GM18867 (cell line): ENCODE measurements around the gene CAP2.
A peak's percentile ranks its signal among the peaks of the same experiment; 100 is the strongest.

ENCODE experiments used
- ATAC-seq: cut with Tn5 transposase; IDR thresholded peaks from one replicate; pipeline ENCODE4 v1.9.1; 2021; ENCODE audit warnings: mild to moderate bottlenecking, moderate library complexity; ENCODE audit not compliant: unreplicated experiment

CAP2 gene

GRCh38 chr6:17473554-17473953 lies 80.2 kb downstream of the CAP2 start:
- no peak for ATAC-seq

GRCh38 chr6:17474289-17474688 lies 80.9 kb downstream of the CAP2 start:
- no peak for ATAC-seq

GRCh38 chr6:17475606-17476244 lies 82.3 kb downstream of the CAP2 start:
- no peak for ATAC-seq

- ATAC-seq = no peak
These were observed 83.1 kb downstream of the CAP2 start for GRCh38 chr6:17476511-17476910.

- ATAC-seq = no peak
These were observed 84.0 kb downstream of the CAP2 start for GRCh38 chr6:17477356-17477755.

- no peak for ATAC-seq
These were observed 85.0 kb downstream of the CAP2 start for GRCh38 chr6:17478223-17478907.

- no peak for ATAC-seq
These were observed 85.6 kb downstream of the CAP2 start for GRCh38 chr6:17478946-17479345.

- no peak for ATAC-seq
These were observed 87.1 kb downstream of the CAP2 start for GRCh38 chr6:17480476-17480875.

GRCh38 chr6:17482711-17483110 lies 89.3 kb downstream of the CAP2 start:
- ATAC-seq = no peak

GRCh38 chr6:17483391-17484016 lies 90.1 kb downstream of the CAP2 start:
- no peak for ATAC-seq

- no peak for ATAC-seq
These were observed 90.9 kb downstream of the CAP2 start for GRCh38 chr6:17484201-17484849.

GRCh38 chr6:17485181-17485580 lies 91.8 kb downstream of the CAP2 start:
- ATAC-seq = no peak

GRCh38 chr6:17485946-17486345 lies 92.6 kb downstream of the CAP2 start:
- no peak for ATAC-seq

- no peak for ATAC-seq
These were observed 93.3 kb downstream of the CAP2 start for GRCh38 chr6:17486680-17487079.

- peak; percentile 69 for ATAC-seq
These were observed 97.3 kb downstream of the CAP2 start for GRCh38 chr6:17490724-17491123.

- ATAC-seq = no peak
These were observed 98.2 kb downstream of the CAP2 start for GRCh38 chr6:17491416-17492142.

GRCh38 chr6:17492350-17492749 lies 99.0 kb downstream of the CAP2 start:
- ATAC-seq = no peak

GRCh38 chr6:17493286-17493685 lies 99.9 kb downstream of the CAP2 start:
- no peak for ATAC-seq

- no peak for ATAC-seq
These were observed 100.8 kb downstream of the CAP2 start for GRCh38 chr6:17494177-17494576.

- ATAC-seq = no peak
These were observed 101.5 kb downstream of the CAP2 start for GRCh38 chr6:17494919-17495318.

GRCh38 chr6:17497535-17498095 lies 104.2 kb downstream of the CAP2 start:
- no peak for ATAC-seq
